ENCODE measurements around the gene GPC3. TPM values are rescaled to one million over a fixed set of nuclear protein-coding genes. Genes with fewer than 3 reads are reported as not detected.

The GPC3 gene
- total RNA-seq, 1 experiment from 2014 or later = 32.4 TPM

- TF ChIP-seq ZNF425 (CRISPR knock-in tag; conservative IDR thresholded peaks at IDR 0.05) (no peak), TEAD1 (CRISPR knock-in tag; IDR thresholded peaks at IDR 0.05) (no peak), ERG (CRISPR knock-in tag; IDR thresholded peaks at IDR 0.05) (no peak), ATF1 (CRISPR knock-in tag; IDR thresholded peaks at IDR 0.05) (no peak), ATF6 (CRISPR knock-in tag; IDR thresholded peaks at IDR 0.05) (no peak), GABPB1 (CRISPR knock-in tag; IDR thresholded peaks at IDR 0.05) (no peak)
Observed at GRCh38 chrX:133634416-133634815, 351.0 kb downstream of the GPC3 start (continued).

- Mint-ChIP-seq H3K4me3 (no peak overlapping the region), H3K4me1 (peaks cover 46% of the 10 kb centered on the region), H3K27ac (no peak overlapping the region), H3K9me3 (no peaks in the 10 kb centered on the region), H3K27me3 (ENCODE audit: low read depth) (no peaks in the 10 kb centered on the region), H3K36me3 (no peaks in the 10 kb centered on the region)
- POLR2A ChIA-PET = no interaction called here
- CTCF ChIA-PET = no interaction called here
- DNase-seq (ENCODE audit: low spot score) (no peak), ATAC-seq (no peak)
- TF ChIP-seq E2F4 (CRISPR knock-in tag; IDR thresholded peaks at IDR 0.05; ENCODE audit: borderline replicate concordance, low read depth) (no peak), NR2C2 (CRISPR knock-in tag; IDR thresholded peaks at IDR 0.05) (no peak)
Observed at GRCh38 chrX:133633950-133634349, 351.4 kb downstream of the GPC3 start.

- no peak overlapping the region for H3K27ac Mint-ChIP-seq
- no peaks in the 10 kb centered on the region for H3K27me3 Mint-ChIP-seq (ENCODE audit: low read depth)
- DNase-seq (ENCODE audit: low spot score) (no peak), ATAC-seq (no peak)
- no peak overlapping the region for H3K4me3 Mint-ChIP-seq
- CTCF ChIA-PET = no interaction called here
- POLR2A ChIA-PET = no interaction called here
- no peaks in the 10 kb centered on the region for H3K9me3 Mint-ChIP-seq
- TF ChIP-seq ZBTB43 (CRISPR knock-in tag; IDR thresholded peaks at IDR 0.05) (no peak), KAT7 (CRISPR knock-in tag; IDR thresholded peaks at IDR 0.05; ENCODE audit: borderline replicate concordance) (no peak), CREM (CRISPR knock-in tag; IDR thresholded peaks at IDR 0.05) (no peak), ATF1 (CRISPR knock-in tag; IDR thresholded peaks at IDR 0.05) (no peak), ZMAT4 (CRISPR knock-in tag; IDR thresholded peaks at IDR 0.05) (no peak), MAX (CRISPR knock-in tag; IDR thresholded peaks at IDR 0.05) (no peak), IRF2 (CRISPR knock-in tag; IDR thresholded peaks at IDR 0.05; ENCODE audit: borderline replicate concordance, low read depth) (no peak), ZNF263 (CRISPR knock-in tag; IDR thresholded peaks at IDR 0.05; ENCODE audit: low read depth) (no peak), ZBTB21 (CRISPR knock-in tag; IDR thresholded peaks at IDR 0.05; ENCODE audit: borderline replicate concordance) (no peak), CTCF (IDR thresholded peaks at IDR 0.05) (no peak), IRF1 (CRISPR knock-in tag; IDR thresholded peaks at IDR 0.05) (no peak), ZNF121 (CRISPR knock-in tag; IDR thresholded peaks at IDR 0.05) (no peak), ZSCAN18 (CRISPR knock-in tag; IDR thresholded peaks at IDR 0.05) (no peak), PRRX2 (CRISPR knock-in tag; IDR thresholded peaks at IDR 0.05) (no peak)
- H3K36me3 Mint-ChIP-seq = no peaks in the 10 kb centered on the region
- H3K4me1 Mint-ChIP-seq = peaks cover 40% of the 10 kb centered on the region
Observed at GRCh38 chrX:133633162-133633561, 352.2 kb downstream of the GPC3 start.
